Osteoblast (primary cell): ENCODE measurements around the gene SOS1. TPM values are rescaled to one million over a fixed set of nuclear protein-coding genes. Genes with fewer than 3 reads are reported as not detected.

Experiments used
- DNase-seq: peaks from one replicate; pipeline ENCODE4 v3.0.0; 2011; ENCODE audit warnings: low spot score, mixed read lengths; ENCODE audit not compliant: insufficient read length; ENCODE audit errors: missing footprints
- H2AFZ ChIP-seq: 2 replicates; pipeline ENCODE4 v1.6.0; 2011; ENCODE audit warnings: mild to moderate bottlenecking, low read length
- H3K27ac ChIP-seq: 2 replicates; pipeline ENCODE4 v1.5.1; 2011; ENCODE audit warnings: mild to moderate bottlenecking, low read depth, low read length, moderate library complexity
- H3K27me3 ChIP-seq: 2 replicates; pipeline ENCODE4 v1.6.0; 2012; ENCODE audit warnings: mild to moderate bottlenecking, control low read depth, inconsistent platforms, low read length, moderate library complexity; ENCODE audit not compliant: insufficient read depth
- H3K36me3 ChIP-seq: 2 replicates; pipeline ENCODE4 v1.5.1; 2011; ENCODE audit warnings: mild to moderate bottlenecking, low read length, control low read depth, moderate library complexity; ENCODE audit not compliant: insufficient read depth
- H3K4me1 ChIP-seq: 2 replicates; pipeline ENCODE4 v1.5.1; 2011; ENCODE audit warnings: mild to moderate bottlenecking, low read length, control low read depth, moderate library complexity; ENCODE audit not compliant: insufficient read depth
- H3K4me2 ChIP-seq: 2 replicates; pipeline ENCODE4 v1.6.0; 2011; ENCODE audit warnings: mild to moderate bottlenecking, low read length; ENCODE audit not compliant: insufficient read depth
- H3K4me3 ChIP-seq: fragments of 200-600 bp; sonication (generic); 3 replicates; pipeline ENCODE4 v1.5.1; 2012; ENCODE audit warnings: mild to moderate bottlenecking, low read length, inconsistent platforms; ENCODE audit not compliant: insufficient read depth
- H3K79me2 ChIP-seq: 2 replicates; pipeline ENCODE4 v1.6.0; 2012; ENCODE audit warnings: mild to moderate bottlenecking, low read length, control low read depth, inconsistent platforms; ENCODE audit not compliant: insufficient read depth
- H3K9me3 ChIP-seq: 2 replicates; pipeline ENCODE4 v1.5.1; 2011; ENCODE audit warnings: low read depth, low read length, control low read depth
- H4K20me1 ChIP-seq: 2 replicates; pipeline ENCODE4 v1.6.0; 2012; ENCODE audit warnings: mild to moderate bottlenecking, low read length, control low read depth; ENCODE audit not compliant: insufficient read depth
- CTCF ChIP-seq: IDR thresholded peaks from 2 replicates; pipeline ENCODE4 v1.5.1; 2011; ENCODE audit warnings: mild to moderate bottlenecking, low read depth, low read length, moderate library complexity; ENCODE audit errors: extremely low read depth
- total RNA-seq: library from RNA; depleted of rRNA; stranded (reverse); fragments of >200 nt; gene quantifications from 2 replicates; pipeline ENCODE4 v1.2.3, GENCODE V29; 2012

The SOS1 gene
- total RNA-seq, 1 donor = 28.6 TPM

- H2AFZ ChIP-seq = no peak overlapping the region
- H3K4me3 ChIP-seq = no peak overlapping the region
- no peak for TF ChIP-seq CTCF
- no peaks in the 10 kb centered on the region for H4K20me1 ChIP-seq
- no peaks in the 10 kb centered on the region for H3K9me3 ChIP-seq
- no peak for DNase-seq
- no peak overlapping the region for H3K4me2 ChIP-seq
- no peak overlapping the region for H3K27ac ChIP-seq
- H3K79me2 ChIP-seq = no peaks in the 10 kb centered on the region
- peaks cover 11% of the 10 kb centered on the region for H3K4me1 ChIP-seq
- H3K27me3 ChIP-seq = no peaks in the 10 kb centered on the region
- H3K36me3 ChIP-seq = peaks cover 23% of the 10 kb centered on the region
These were observed 120.3 kb downstream of the SOS1 start for GRCh38 chr2:39000552-39000951.

GRCh38 chr2:38997781-38998180 lies 123.1 kb downstream of the SOS1 start:
- H3K27me3 ChIP-seq = no peaks in the 10 kb centered on the region
- H3K4me1 ChIP-seq = peaks cover 11% of the 10 kb centered on the region
- H3K79me2 ChIP-seq = no peaks in the 10 kb centered on the region
- peak overlapping the region; percentile 45 for H3K27ac ChIP-seq
- H3K4me3 ChIP-seq = no peak overlapping the region
- no peak for TF ChIP-seq CTCF
- DNase-seq = peak; percentile 92
- H2AFZ ChIP-seq = no peak overlapping the region
- peak overlapping the region; percentile 6 for H3K4me2 ChIP-seq
- no peaks in the 10 kb centered on the region for H3K9me3 ChIP-seq
- H3K36me3 ChIP-seq = peaks cover 30% of the 10 kb centered on the region
- H4K20me1 ChIP-seq = no peaks in the 10 kb centered on the region

- Histone ChIP-seq H3K79me2 (no peaks in the 10 kb centered on the region), H4K20me1 (no peaks in the 10 kb centered on the region), H3K27ac (no peak overlapping the region), H3K4me3 (no peak overlapping the region), H3K4me2 (no peak overlapping the region), H3K4me1 (no peaks in the 10 kb centered on the region), H3K36me3 (peaks cover 30% of the 10 kb centered on the region), H3K27me3 (no peaks in the 10 kb centered on the region), H3K9me3 (no peaks in the 10 kb centered on the region), H2AFZ (no peak overlapping the region)
- TF ChIP-seq CTCF = no peak
- DNase-seq = no peak
These were observed 129.0 kb downstream of the SOS1 start for GRCh38 chr2:38991899-38992298.

- H3K27ac ChIP-seq = no peak overlapping the region
- no peaks in the 10 kb centered on the region for H3K9me3 ChIP-seq
- H2AFZ ChIP-seq = no peak overlapping the region
- H3K79me2 ChIP-seq = no peaks in the 10 kb centered on the region
- H3K4me3 ChIP-seq = no peak overlapping the region
- no peak overlapping the region for H3K4me2 ChIP-seq
- no peaks in the 10 kb centered on the region for H4K20me1 ChIP-seq
- H3K4me1 ChIP-seq = no peaks in the 10 kb centered on the region
- H3K36me3 ChIP-seq = peaks cover 28% of the 10 kb centered on the region
- no peaks in the 10 kb centered on the region for H3K27me3 ChIP-seq
- DNase-seq = no peak
- TF ChIP-seq CTCF = no peak
These were observed 132.1 kb downstream of the SOS1 start for GRCh38 chr2:38988716-38989115.
